Measurements from ENCODE around the gene YWHAG.
"Not testable (repeated sequence)": the region's sequence is repeated elsewhere in the genome, so short reads cannot be mapped to it uniquely, and the experiment has no call there.

The YWHAG gene

DNA sequence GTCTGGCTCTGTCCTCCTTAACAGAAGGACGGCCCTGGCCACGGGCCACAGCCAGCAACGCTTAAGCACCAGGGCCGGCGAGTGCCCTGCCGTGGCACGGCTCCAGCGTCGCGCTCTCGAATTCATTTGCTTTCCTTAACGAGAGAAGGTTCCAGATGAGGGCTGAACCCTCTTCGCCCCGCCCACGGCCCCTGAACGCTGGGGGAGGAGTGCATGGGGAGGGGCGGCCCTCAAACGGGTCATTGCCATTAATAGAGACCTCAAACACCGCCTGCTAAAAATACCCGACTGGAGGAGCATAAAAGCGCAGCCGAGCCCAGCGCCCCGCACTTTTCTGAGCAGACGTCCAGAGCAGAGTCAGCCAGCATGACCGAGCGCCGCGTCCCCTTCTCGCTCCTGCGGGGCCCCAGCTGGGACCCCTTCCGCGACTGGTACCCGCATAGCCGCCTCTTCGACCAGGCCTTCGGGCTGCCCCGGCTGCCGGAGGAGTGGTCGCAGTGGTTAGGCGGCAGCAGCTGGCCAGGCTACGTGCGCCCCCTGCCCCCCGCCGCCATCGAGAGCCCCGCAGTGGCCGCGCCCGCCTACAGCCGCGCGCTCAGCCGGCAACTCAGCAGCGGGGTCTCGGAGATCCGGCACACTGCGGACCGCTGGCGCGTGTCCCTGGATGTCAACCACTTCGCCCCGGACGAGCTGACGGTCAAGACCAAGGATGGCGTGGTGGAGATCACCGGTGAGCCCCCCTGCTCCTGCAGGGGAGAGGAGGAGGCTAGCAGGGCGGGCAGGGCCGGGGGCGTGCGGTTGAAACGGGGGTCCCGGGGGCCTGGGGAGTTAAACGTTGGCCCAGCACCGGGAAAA lies 56.2 kb downstream of the YWHAG start, which contains the start of gene HSPB1:
HSPB1 (plus strand) TSS at position 327 of the 855 bp plus-strand sequence; CDS start at position 367, 40 bp downstream.
- peaks cover 10% of the 10 kb centered on the region for H3K36me3 ChIP-seq (ENCODE audit: control insufficient read depth, insufficient read depth, low read length, severe bottlenecking)
- no peaks in the 10 kb centered on the region for H3K27me3 ChIP-seq (replicated peaks; ENCODE audit: control insufficient read depth, insufficient read depth, low read length)
- peaks cover 35% of the 10 kb centered on the region for H3K4me1 ChIP-seq (ENCODE audit: control insufficient read depth, insufficient read depth, low read length)
- H3K4me3 ChIP-seq (ENCODE audit: low read length): peak within 1 kb of the TSS; percentile 93
- H3K9ac ChIP-seq (ENCODE audit: low read length): peak within 1 kb of the TSS; percentile 97
- DNase-seq (ENCODE audit: low read depth): peak; percentile 83
- H3K9me3 ChIP-seq (ENCODE audit: control insufficient read depth, low read length): no peaks in the 10 kb centered on the region

DNA sequence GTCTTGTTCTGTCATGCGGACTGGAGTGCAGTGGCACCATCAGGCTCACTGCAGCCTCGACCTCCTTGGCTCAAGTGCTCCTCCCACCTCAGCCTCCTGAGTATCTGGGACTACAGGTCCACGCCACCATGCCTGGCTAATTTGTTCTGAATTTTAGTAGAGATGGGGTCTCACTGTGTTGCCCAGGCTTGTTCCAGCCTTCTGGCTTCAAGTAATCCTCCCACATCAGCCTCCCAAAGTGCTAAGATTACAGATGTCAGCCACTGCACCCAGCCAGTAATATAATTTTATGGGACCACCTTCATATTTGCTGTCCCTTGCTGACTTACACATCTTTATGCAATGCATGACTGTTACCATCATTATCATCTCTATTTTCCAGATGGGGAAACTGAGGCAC lies 57.8 kb downstream of the YWHAG start:
- Histone ChIP-seq H3K27me3 (replicated peaks; ENCODE audit: control insufficient read depth, insufficient read depth, low read length) (no peaks in the 10 kb centered on the region), H3K4me3 (ENCODE audit: low read length) (no peak overlapping the region), H3K9ac (ENCODE audit: low read length) (no peak overlapping the region), H3K36me3 (ENCODE audit: control insufficient read depth, insufficient read depth, low read length, severe bottlenecking) (peaks cover 10% of the 10 kb centered on the region), H3K4me1 (ENCODE audit: control insufficient read depth, insufficient read depth, low read length) (peaks cover 34% of the 10 kb centered on the region), H3K9me3 (ENCODE audit: control insufficient read depth, low read length) (no peaks in the 10 kb centered on the region)
- no peak for DNase-seq (ENCODE audit: low read depth)

DNA sequence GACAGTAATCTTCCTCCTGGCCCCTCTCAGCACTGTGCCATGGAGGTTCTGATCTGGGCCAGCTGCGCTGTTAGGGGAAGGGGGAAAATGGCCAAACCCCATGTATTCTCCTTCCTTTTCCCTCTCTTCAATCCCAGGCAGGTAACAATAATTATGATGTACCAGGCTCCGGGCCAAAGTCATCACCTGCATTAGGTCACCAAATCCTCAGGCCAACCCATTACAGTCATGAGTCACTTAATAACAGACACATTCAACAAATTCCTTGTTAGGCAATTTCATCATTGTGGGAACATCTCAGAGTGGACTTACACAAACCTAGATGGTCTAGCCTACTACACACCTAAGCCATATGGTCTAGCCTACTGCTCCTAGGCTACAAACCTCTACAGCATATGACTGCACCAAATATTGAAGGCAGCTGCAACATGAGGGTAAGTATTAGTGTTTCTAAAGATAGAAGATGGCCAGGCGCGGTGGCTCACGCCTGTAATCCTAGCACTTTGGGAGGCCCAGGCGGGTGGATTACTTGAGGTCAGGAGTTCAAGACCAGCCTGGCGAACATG lies 58.5 kb downstream of the YWHAG start:
- H3K4me3 ChIP-seq (ENCODE audit: low read length): no peak overlapping the region
- peaks cover 39% of the 10 kb centered on the region for H3K4me1 ChIP-seq (ENCODE audit: control insufficient read depth, insufficient read depth, low read length)
- no peaks in the 10 kb centered on the region for H3K9me3 ChIP-seq (ENCODE audit: control insufficient read depth, low read length)
- peak; percentile 56 for DNase-seq (ENCODE audit: low read depth)
- no peaks in the 10 kb centered on the region for H3K27me3 ChIP-seq (replicated peaks; ENCODE audit: control insufficient read depth, insufficient read depth, low read length)
- no peak overlapping the region for H3K9ac ChIP-seq (ENCODE audit: low read length)
- peaks cover 10% of the 10 kb centered on the region for H3K36me3 ChIP-seq (ENCODE audit: control insufficient read depth, insufficient read depth, low read length, severe bottlenecking)

DNA sequence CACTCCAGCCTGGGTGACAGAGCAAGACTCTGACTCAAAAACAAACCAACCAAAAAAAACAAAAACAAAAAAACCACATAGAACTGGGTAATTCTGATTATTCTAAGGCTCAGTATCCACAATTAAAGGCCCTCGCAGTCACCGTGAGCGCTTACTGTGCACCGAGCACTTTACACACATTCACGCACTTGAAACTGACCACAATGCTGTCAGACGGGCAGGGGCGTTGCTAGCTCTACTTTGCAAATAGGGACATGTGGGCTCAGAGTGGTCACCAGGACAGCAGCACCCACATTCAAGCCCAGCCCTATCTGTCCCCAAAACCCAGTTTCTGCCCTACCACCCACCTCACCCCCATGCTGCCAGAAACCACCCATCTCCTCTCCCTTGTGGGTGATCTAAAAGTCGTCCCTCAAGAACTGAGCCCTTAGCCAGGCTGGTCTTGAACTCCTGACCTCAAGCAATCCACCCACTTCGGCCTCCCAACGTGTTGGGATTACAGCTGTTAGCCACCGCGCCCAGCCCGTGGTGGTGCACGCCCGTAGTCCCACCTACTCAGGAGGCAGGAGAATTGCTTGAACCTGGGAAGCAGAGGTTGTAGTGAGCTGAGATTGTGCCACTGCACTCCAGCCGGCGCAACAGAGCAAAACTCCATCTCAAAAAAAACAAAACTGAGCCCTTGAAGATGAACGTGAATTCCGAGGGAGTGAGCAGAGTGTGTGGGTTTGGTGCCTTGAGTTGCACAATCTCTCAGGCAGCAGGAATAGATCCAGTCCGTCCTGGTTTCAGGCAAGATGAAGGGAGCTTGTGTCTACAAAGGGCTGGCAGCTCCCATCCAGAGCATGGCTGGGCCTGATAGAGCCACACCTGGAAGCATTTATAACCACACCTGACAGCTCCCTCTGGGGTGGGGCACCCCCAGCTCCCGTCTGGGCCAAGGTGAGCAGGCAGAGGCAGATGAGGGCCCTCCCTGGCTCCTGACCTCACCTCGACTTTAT lies 61.7 kb downstream of the YWHAG start:
- peaks cover 52% of the 10 kb centered on the region for H3K4me1 ChIP-seq (ENCODE audit: control insufficient read depth, insufficient read depth, low read length)
- H3K9me3 ChIP-seq (ENCODE audit: control insufficient read depth, low read length): no peaks in the 10 kb centered on the region
- H3K36me3 ChIP-seq (ENCODE audit: control insufficient read depth, insufficient read depth, low read length, severe bottlenecking): no peaks in the 10 kb centered on the region
- H3K9ac ChIP-seq (ENCODE audit: low read length): peak overlapping the region; percentile 73
- H3K4me3 ChIP-seq (ENCODE audit: low read length): peak overlapping the region; percentile 50
- DNase-seq (ENCODE audit: low read depth): peak; percentile 92
- H3K27me3 ChIP-seq (replicated peaks; ENCODE audit: control insufficient read depth, insufficient read depth, low read length): no peaks in the 10 kb centered on the region

DNA sequence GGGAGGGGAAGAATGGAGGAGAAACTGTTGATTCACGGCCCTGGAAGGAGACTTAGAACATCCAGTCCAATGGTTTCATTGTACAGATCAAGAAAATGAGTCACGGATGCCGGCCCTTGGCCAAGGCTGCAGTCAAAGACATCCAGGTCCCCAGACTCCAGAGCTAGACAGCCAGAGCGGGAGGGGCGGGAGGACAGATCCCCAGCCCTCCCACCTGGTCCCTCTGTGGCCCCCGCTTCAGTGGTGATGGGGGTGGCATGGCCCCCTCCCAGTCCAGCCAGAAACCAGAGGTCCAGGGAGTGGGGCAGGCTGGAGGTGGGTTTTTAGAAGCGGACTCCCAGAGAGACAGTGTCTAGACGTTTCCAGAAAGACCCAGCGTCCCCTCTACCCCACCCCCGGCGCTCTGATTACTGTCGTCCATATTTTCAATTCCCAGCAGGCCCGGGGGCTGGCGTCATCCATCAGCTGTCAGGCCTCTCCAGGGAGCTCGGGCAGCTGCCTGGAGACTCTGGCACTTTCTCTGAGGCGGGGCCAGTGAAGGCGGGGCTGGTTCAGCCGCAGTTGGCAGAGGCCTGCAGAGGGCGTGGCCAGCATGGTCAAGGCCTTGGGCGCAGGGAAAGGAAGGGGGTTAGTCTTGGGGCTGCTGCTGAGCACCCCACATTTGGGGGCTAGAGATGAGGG lies 64.3 kb downstream of the YWHAG start:
- H3K36me3 ChIP-seq (ENCODE audit: control insufficient read depth, insufficient read depth, low read length, severe bottlenecking): no peaks in the 10 kb centered on the region
- no peaks in the 10 kb centered on the region for H3K27me3 ChIP-seq (replicated peaks; ENCODE audit: control insufficient read depth, insufficient read depth, low read length)
- peaks cover 57% of the 10 kb centered on the region for H3K4me1 ChIP-seq (ENCODE audit: control insufficient read depth, insufficient read depth, low read length)
- H3K9ac ChIP-seq (ENCODE audit: low read length): peak overlapping the region; percentile 88
- DNase-seq (ENCODE audit: low read depth): peak; percentile 97
- H3K9me3 ChIP-seq (ENCODE audit: control insufficient read depth, low read length): no peaks in the 10 kb centered on the region
- H3K4me3 ChIP-seq (ENCODE audit: low read length): peak overlapping the region; percentile 74

DNA sequence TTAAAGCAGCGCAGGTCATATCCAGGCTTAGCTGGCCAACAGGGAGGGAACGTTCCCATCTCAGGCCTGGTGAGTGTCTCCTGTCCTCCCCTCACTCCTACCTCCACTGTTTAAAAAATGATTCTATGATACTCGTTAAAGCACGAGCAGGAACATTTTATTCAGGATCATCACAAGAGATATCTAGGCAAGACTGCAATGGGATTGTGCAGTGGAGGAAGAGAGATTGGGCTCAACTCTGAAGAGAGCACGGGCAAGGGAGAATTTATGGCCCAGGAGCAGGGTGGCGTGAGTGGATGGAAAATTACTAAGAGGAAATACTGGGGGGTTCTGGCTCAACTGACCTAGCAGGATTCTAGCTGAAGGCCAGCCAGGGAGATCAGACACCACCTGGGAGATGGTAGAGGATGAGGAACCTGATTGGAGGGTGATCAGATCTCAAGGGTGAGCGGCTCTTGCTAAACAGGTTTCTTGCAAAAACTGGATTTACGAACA lies 65.3 kb downstream of the YWHAG start:
- H3K9me3 ChIP-seq (ENCODE audit: control insufficient read depth, low read length): no peaks in the 10 kb centered on the region
- H3K9ac ChIP-seq (ENCODE audit: low read length): peak overlapping the region; percentile 88
- H3K36me3 ChIP-seq (ENCODE audit: control insufficient read depth, insufficient read depth, low read length, severe bottlenecking): no peaks in the 10 kb centered on the region
- no peak for DNase-seq (ENCODE audit: low read depth)
- H3K27me3 ChIP-seq (replicated peaks; ENCODE audit: control insufficient read depth, insufficient read depth, low read length): no peaks in the 10 kb centered on the region
- peaks cover 57% of the 10 kb centered on the region for H3K4me1 ChIP-seq (ENCODE audit: control insufficient read depth, insufficient read depth, low read length)
- peak overlapping the region; percentile 74 for H3K4me3 ChIP-seq (ENCODE audit: low read length)

DNA sequence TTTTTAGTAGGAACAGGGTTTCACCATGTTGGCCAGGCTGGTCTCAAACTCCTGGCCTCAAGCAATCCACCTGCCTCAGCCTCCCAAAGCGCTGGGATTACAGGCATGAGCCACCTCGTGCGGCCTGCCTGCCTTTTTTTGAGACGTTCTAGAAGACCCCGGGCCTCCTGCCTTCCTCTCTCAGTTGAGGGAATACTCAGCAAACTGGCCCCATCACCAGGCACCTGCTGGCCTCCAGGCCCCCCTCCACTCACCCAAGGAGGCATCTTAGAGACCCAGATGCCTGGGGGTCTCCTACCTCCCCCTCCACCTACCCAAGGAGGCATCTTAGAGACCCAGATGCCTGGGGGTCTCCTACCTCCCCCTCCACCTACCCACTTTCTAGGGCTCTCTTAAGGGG lies 65.9 kb downstream of the YWHAG start:
- H3K4me1 ChIP-seq (ENCODE audit: control insufficient read depth, insufficient read depth, low read length): peaks cover 57% of the 10 kb centered on the region
- H3K4me3 ChIP-seq (ENCODE audit: low read length); DNase-seq (ENCODE audit: low read depth); H3K36me3 ChIP-seq (ENCODE audit: control insufficient read depth, insufficient read depth, low read length, severe bottlenecking); H3K9me3 ChIP-seq (ENCODE audit: control insufficient read depth, low read length); H3K27me3 ChIP-seq (replicated peaks; ENCODE audit: control insufficient read depth, insufficient read depth, low read length): not testable (repeated sequence)
- peak overlapping the region; percentile 88 for H3K9ac ChIP-seq (ENCODE audit: low read length)

DNA sequence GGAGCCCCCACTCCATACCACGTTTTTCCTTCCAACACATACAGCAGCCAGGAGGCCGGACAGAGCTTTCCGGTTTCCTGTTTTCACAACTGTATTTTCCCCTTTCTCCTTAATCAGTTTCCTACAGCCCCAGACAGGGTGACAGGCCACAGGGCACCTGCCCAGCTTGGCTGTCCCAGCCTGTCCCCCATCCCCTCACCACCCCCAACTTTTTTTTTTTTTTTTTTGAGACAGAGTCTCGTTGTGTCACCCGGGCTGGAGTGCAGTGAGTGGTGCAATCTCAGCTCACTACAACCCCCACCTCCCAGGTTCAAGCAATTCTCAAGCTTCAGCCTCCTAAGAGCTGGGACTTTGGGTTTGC lies 66.6 kb downstream of the YWHAG start:
- Histone ChIP-seq H3K9me3 (ENCODE audit: control insufficient read depth, low read length) (no peaks in the 10 kb centered on the region), H3K27me3 (replicated peaks; ENCODE audit: control insufficient read depth, insufficient read depth, low read length) (no peaks in the 10 kb centered on the region), H3K36me3 (ENCODE audit: control insufficient read depth, insufficient read depth, low read length, severe bottlenecking) (no peaks in the 10 kb centered on the region), H3K4me1 (ENCODE audit: control insufficient read depth, insufficient read depth, low read length) (peaks cover 50% of the 10 kb centered on the region), H3K9ac (ENCODE audit: low read length) (peak overlapping the region; percentile 96), H3K4me3 (ENCODE audit: low read length) (peak overlapping the region; percentile 78)
- peak; percentile 51 for DNase-seq (ENCODE audit: low read depth)

DNA sequence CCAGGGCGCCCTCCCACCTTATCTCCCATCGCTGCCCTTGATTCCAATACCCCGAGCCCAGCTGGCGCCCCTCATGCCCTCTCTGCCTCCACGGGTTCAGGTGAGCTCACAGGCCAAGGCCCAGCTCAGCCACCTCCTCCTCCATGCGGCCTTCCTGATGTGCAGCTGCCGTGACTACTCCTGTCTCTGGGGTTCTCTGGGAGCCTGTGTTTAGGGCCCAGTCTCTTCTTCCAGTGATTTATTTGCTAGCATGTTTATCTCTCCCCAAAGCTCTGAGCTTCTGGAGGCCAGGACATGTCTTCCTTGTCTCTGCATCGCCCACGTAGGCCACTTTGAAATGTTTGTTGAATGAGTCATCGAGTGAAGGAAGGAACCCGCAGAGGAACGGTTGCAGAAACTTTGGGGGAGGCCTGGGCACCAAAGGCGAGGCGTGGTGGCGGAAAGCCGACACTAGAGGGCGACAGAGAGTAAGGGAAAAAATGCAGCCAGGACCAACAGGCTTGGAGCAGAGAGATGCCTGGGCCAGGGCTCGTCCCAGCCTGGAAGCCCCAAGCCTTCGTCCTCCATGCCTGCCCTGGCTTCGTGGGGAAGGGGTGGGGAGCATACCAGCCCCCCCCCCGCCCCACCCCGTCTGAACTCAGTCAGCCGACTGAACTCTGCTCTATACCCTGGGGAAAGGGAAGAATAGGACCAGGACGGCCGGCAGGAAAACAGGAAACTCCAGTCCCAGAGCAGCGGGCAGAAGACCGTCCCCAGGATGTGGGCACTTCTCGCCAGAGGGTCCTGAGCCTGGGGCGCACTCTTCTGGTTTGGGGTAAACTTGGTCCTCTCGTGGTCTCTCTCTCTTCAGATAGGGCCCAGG lies 67.2 kb downstream of the YWHAG start:
- Histone ChIP-seq H3K36me3 (ENCODE audit: control insufficient read depth, insufficient read depth, low read length, severe bottlenecking) (no peaks in the 10 kb centered on the region), H3K27me3 (replicated peaks; ENCODE audit: control insufficient read depth, insufficient read depth, low read length) (no peaks in the 10 kb centered on the region), H3K9ac (ENCODE audit: low read length) (peak overlapping the region; percentile 96), H3K9me3 (ENCODE audit: control insufficient read depth, low read length) (no peaks in the 10 kb centered on the region), H3K4me1 (ENCODE audit: control insufficient read depth, insufficient read depth, low read length) (peaks cover 44% of the 10 kb centered on the region), H3K4me3 (ENCODE audit: low read length) (peak overlapping the region; percentile 78)
- peak; percentile 97 for DNase-seq (ENCODE audit: low read depth)

DNA sequence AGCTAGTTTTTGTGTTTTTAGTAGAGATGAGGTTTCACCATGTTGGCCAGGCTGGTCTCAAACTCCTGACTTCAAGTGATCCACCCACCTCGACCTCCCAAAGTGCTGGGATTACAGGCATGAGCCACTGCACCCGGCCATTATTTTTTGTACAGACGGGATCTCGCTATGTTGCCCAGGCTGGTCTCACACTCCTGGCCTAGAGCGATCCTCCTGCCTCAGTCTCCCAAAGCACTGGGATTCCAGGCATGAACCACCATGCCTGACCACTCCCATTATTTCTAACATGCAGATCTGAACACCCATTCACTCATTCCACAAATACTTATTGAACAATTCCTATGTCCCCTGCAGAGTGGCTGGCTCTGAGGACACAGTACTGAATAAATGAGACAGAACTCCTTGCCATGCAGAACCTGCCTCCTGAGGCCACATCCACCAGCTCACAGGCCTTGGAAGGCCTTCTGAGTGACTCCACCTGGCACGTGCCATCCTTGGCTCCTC lies 67.9 kb downstream of the YWHAG start:
- DNase-seq (ENCODE audit: low read depth): peak; percentile 23
- H3K9me3 ChIP-seq (ENCODE audit: control insufficient read depth, low read length); H3K36me3 ChIP-seq (ENCODE audit: control insufficient read depth, insufficient read depth, low read length, severe bottlenecking); H3K27me3 ChIP-seq (replicated peaks; ENCODE audit: control insufficient read depth, insufficient read depth, low read length): not testable (repeated sequence)
- H3K4me3 ChIP-seq (ENCODE audit: low read length): peak overlapping the region; percentile 38
- peak overlapping the region; percentile 78 for H3K9ac ChIP-seq (ENCODE audit: low read length)
- H3K4me1 ChIP-seq (ENCODE audit: control insufficient read depth, insufficient read depth, low read length): peaks cover 43% of the 10 kb centered on the region
